Caki2 (cell line): ENCODE data around the gene FAM228B. TPM values are rescaled to one million over a fixed set of nuclear protein-coding genes. Genes with fewer than 3 reads are reported as not detected.
"Not testable (repeated sequence)": the region's sequence is repeated elsewhere in the genome, so short reads cannot be mapped to it uniquely, and the experiment has no call there.

Experiments
- DNase-seq: peaks from one replicate; pipeline ENCODE4 v3.0.0-alpha.2; 2015; ENCODE audit warnings: low read depth
- in situ Hi-C: cut with HindIII; loops from 2 replicates; pipeline ENCODE4 v1.10.0; 2016; ENCODE audit warnings: low sequenced_read_pairs, low pct_unique_long_range_greater_than_20kb, mixed read lengths
- total RNA-seq: library from RNA; depleted of rRNA; stranded (reverse); fragments of >200 nt; shearing (Covaris generic); gene quantifications from 2 replicates; pipeline ENCODE4 v1.2.3, GENCODE V29; 2014; ENCODE audit warnings: low replicate concordance

FAM228B gene
- total RNA-seq, 1 experiment from 2014 or later = 12.1 TPM

DNA sequence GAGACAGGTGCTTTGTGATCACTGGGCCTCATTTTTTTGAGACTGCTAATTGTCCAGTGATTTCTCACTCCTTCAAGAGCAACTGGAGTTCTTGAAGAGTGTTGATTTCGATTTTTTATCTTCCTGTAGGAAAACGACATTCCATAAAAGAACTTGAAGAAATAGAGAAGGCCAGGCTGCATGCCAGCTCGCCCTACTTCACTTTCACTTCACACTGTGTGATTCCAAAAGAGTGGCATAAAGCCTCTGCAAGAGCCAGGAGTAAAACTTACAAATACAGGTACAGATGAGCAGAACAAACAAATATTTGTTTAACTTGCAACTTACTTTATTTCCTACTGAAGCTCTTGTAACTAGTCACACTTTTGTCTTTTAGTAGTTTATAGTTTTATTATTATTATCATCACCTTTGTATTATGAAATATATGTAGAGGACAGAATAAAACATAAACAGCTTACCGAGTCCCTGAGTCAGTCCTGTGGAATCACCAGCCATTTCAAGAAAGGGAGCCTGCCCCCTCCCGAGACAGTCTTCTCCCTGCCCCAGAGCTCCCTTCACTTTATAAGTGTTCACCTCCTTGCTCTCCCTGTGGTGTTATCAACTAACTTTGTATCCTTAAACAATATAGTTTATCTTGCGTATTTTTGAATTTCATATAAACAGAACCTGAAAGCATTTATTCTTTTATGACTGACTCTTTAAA, 60.2 kb downstream of the FAM228B start:
- in situ Hi-C loops = no loop called here
- DNase-seq = no peak

- no peak for DNase-seq
- in situ Hi-C loops = no loop called here
Observed at GRCh38 chr2:24189551-24189950, 66.3 kb downstream of the FAM228B start.

GRCh38 chr2:24190503-24190902, 67.2 kb downstream of the FAM228B start:
- in situ Hi-C loops = no loop called here
- no peak for DNase-seq

GRCh38 chr2:24191156-24191555, 67.9 kb downstream of the FAM228B start:
- in situ Hi-C loops = no loop called here
- DNase-seq = no peak

DNA sequence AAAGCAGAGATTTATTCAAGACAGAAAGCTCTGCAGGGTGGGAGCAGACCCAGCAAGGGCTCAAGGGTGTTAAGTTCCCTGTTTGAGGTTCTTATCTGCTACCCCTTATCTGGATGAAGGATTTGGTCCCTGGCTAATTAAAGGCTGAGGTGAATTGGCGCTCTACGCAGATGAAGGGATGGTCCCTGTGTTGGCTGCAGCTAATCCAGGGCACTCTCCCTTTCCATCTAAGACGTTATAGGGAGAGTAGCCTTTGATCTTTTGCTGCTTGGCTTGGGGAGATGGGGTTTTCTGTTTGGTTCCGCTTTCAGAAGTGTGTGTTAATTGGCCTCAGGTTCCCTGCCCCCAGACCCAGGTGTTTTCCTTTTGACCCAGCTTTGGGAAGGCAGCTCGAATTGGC, 68.6 kb downstream of the FAM228B start:
- DNase-seq = no peak
- in situ Hi-C loops = no loop called here

DNA sequence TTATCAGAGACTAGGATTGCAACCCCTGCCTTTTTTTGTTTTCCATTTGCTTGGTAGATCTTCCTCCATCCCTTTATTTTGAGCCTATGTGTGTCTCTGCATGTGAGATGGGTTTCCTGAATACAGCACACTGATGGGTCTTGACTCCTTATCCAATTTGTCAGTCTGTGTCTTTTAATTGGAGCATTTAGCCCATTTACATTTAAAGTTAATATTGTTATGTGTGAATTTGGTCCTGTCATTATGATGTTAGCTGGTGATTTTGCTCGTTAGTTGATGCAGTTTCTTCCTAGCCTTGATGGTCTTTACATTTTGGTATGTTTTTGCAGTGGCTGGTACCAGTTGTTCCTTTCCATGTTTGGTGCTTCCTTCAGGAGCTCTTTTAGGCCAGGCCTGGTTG, 73.9 kb downstream of the FAM228B start:
- in situ Hi-C loops, DNase-seq: not testable (repeated sequence)

- no peak for DNase-seq
- in situ Hi-C loops = no loop called here
Observed at GRCh38 chr2:24199968-24200590, 76.8 kb downstream of the FAM228B start.

- DNase-seq = no peak
- in situ Hi-C loops = no loop called here
Observed at GRCh38 chr2:24200799-24201198, 77.5 kb downstream of the FAM228B start.

- in situ Hi-C loops = no loop called here
- DNase-seq = no peak
Observed at GRCh38 chr2:24203029-24203786, 79.9 kb downstream of the FAM228B start.

- no peak for DNase-seq
- in situ Hi-C loops = no loop called here
Observed at GRCh38 chr2:24203787-24204150, 80.5 kb downstream of the FAM228B start.

DNA sequence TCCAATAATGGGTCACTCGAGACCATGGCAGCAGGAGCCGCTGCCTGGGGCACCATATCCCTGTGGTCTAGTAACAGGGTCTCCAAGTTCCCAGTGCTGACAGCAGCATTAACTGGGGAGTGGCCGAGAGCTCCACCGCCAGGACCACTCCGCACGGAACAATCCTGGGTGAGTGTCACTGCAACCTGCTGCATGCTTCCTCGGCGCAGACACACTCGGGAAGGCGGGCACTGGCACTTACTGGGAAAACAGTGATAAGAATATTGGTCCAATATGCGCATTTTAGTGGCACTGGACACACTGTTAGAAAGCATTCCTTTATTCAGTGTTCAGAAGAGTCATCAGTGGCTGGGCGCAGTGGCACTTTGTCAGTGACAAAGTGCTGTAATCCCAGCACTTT, 81.2 kb downstream of the FAM228B start:
- in situ Hi-C loops = no loop called here
- DNase-seq = no peak

DNA sequence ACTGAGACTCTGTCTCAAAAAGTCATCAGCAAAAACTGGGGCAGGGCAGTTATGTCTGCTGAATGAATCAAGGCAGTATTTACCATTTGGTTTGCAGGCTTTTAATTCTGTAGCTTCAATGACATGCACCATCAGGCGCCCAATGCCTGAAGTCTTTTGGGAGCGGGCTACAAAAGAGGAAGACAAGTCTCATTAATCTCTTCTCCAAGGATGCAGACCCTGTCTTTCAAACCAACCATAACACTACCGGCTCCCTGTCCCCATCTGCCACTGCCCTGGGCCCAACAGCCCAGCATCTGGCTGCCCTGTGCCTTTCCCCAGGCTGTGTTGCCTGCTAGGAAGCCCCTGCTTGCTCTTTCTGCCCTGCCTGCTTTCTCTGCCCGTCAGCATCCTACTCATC, 81.9 kb downstream of the FAM228B start:
- in situ Hi-C loops = no loop called here
- no peak for DNase-seq

DNA sequence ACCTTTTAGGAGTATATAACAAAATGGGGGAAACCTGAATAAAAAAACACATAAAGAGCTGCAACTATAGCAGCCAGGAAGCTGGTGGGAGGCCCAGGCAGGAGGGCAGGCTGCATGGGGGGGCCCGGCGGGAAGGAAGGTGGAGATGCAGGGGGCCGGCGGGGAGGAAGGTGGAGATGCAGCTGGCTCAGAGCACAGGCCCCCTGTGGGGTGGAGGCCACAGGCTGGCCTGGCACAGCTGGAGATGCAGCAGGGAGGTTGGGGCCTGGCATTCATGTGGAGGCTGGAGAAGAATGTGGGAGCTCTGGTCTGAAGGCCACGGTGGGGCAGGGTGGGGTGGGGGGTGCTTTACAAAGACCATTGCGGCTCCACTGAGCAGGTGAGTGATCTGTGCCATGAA, 83.0 kb downstream of the FAM228B start:
- in situ Hi-C loops = no loop called here
- DNase-seq = no peak

- DNase-seq = no peak
- in situ Hi-C loops = no loop called here
Observed at GRCh38 chr2:24206714-24207113, 83.4 kb downstream of the FAM228B start.

- no peak for DNase-seq
- in situ Hi-C loops = no loop called here
Observed at GRCh38 chr2:24207359-24207758, 84.1 kb downstream of the FAM228B start.

DNA sequence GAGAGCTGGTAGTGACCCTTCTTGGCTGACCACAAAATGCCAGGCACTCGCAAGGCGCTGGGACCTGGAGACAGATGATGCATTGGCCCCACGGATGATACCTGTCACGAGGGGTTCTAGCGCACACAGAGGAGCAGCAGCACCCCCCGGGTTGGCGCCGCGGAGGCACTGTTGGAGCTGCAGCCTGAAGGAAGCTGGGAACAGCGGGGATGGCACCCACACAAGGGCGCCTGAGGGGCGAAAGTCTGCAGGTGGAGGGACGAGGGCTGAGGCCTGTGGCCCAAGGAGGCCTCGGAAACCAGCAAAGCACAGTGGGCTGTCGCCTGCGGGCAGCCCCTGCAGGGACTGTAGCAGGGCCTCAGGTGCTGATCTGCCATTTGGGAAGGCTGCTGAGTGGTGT, 85.2 kb downstream of the FAM228B start:
- DNase-seq = no peak
- in situ Hi-C loops = no loop called here

DNA sequence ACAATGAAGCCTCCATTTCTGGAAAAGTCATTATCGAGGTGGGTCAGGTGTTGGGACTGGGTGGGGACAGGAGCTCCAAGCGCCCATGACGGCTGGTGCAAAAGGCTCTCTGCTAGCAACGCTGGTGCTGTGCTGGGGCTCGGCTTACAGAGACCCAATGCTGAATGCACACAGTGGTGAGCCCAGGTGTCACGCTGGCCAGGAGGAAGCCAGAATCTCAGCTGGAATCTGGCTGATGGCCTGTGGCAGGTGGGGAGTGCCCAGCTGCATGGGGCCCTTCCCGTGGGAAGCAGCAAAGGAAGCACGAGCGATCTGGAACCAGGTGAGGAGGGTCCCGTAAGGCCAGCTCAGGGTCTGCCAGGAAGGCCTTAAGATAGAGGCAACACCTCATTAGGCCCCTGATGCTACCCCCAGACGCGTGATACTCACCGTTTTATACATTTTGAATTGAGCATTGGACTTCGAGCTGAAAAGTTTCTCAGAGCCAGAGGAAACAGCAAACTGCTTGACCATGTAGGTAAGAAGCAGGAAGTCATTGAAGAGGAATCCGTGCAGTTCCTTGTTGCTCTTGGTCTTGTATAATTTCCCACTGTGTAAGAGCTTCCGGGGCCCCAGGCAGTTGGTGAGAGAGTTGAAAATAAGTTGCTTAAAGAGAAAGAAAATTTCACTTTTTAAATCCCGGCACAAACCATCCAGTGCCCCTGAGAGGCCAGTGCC, 86.3 kb downstream of the FAM228B start:
- no peak for DNase-seq
- in situ Hi-C loops = no loop called here

GRCh38 chr2:24210106-24210455, 86.8 kb downstream of the FAM228B start:
- no peak for DNase-seq
- in situ Hi-C loops = no loop called here

GRCh38 chr2:24210723-24211122, 87.5 kb downstream of the FAM228B start:
- in situ Hi-C loops = no loop called here
- no peak for DNase-seq
